H9 (cell line): ENCODE measurements around the gene PLCD3. TPM values are rescaled to one million over a fixed set of nuclear protein-coding genes. Genes with fewer than 3 reads are reported as not detected.

Experiments used
- DNase-seq: peaks from one replicate; pipeline ENCODE4 v3.0.0-alpha.2; 2017
- H2AFZ ChIP-seq: one replicate; pipeline ENCODE4 v1.6.1; 2013; ENCODE audit warnings: mild to moderate bottlenecking, low read length, control low read depth, moderate library complexity
- H2AK5ac ChIP-seq: 2 replicates; pipeline ENCODE4 v1.6.1; 2013; ENCODE audit warnings: low read length, control low read depth, mixed read lengths; ENCODE audit not compliant: insufficient read length
- H2BK120ac ChIP-seq: one replicate; pipeline ENCODE4 v1.6.1; 2013; ENCODE audit warnings: low read depth, mild to moderate bottlenecking, low read length, control low read depth, inconsistent platforms; ENCODE audit not compliant: poor library complexity, severe bottlenecking
- H2BK12ac ChIP-seq: 2 replicates; pipeline ENCODE4 v1.6.1; 2013; ENCODE audit warnings: low read length, control low read depth, mixed read lengths, low read depth; ENCODE audit not compliant: insufficient read length
- H2BK15ac ChIP-seq: 2 replicates; pipeline ENCODE4 v1.6.1; 2013; ENCODE audit warnings: low read depth, low read length, control low read depth
- H2BK20ac ChIP-seq: one replicate; pipeline ENCODE4 v1.6.1; 2013; ENCODE audit warnings: low read depth, mild to moderate bottlenecking, low read length, control low read depth, inconsistent platforms; ENCODE audit not compliant: poor library complexity, severe bottlenecking
- H2BK5ac ChIP-seq: 2 replicates; pipeline ENCODE4 v1.6.1; 2013; ENCODE audit warnings: low read length, control low read depth, mixed read lengths; ENCODE audit not compliant: insufficient read length
- H3K14ac ChIP-seq: 2 replicates; pipeline ENCODE4 v1.6.1; 2013; ENCODE audit warnings: low read length, control low read depth; ENCODE audit not compliant: insufficient read depth
- H3K18ac ChIP-seq: 2 replicates; pipeline ENCODE4 v1.6.1; 2013; ENCODE audit warnings: low read depth, mild to moderate bottlenecking, mixed read lengths, low read length, control low read depth; ENCODE audit not compliant: insufficient read length
- H3K23ac ChIP-seq: 2 replicates; pipeline ENCODE4 v1.6.1; 2013; ENCODE audit warnings: low read length, control low read depth, mixed read lengths, low read depth; ENCODE audit not compliant: insufficient read length
- H3K23me2 ChIP-seq: 2 replicates; pipeline ENCODE4 v1.6.1; 2013; ENCODE audit warnings: low read depth, mild to moderate bottlenecking, mixed read lengths, low read length, control low read depth; ENCODE audit not compliant: insufficient read length, poor library complexity, severe bottlenecking
- H3K27ac ChIP-seq: 2 replicates; pipeline ENCODE4 v1.5.1; 2013; ENCODE audit warnings: low read length, control low read depth, mixed read lengths, low read depth; ENCODE audit not compliant: insufficient read length
- H3K27me3 ChIP-seq: 2 replicates; pipeline ENCODE4 v1.6.1; 2013; ENCODE audit warnings: low read length, control low read depth, inconsistent platforms; ENCODE audit not compliant: insufficient read depth
- H3K4ac ChIP-seq: 2 replicates; pipeline ENCODE4 v1.6.1; 2013; ENCODE audit warnings: low read depth, mild to moderate bottlenecking, control low read depth, inconsistent platforms, low read length, moderate library complexity
- H3K4me1 ChIP-seq: 2 replicates; pipeline ENCODE4 v1.6.1; 2013; ENCODE audit warnings: low read length, control low read depth, inconsistent platforms; ENCODE audit not compliant: insufficient read depth
- H3K4me2 ChIP-seq: 2 replicates; pipeline ENCODE4 v1.6.1; 2013; ENCODE audit warnings: low read length, control low read depth, mixed read lengths; ENCODE audit not compliant: insufficient read length, insufficient read depth
- H3K56ac ChIP-seq: 2 replicates; pipeline ENCODE4 v1.6.1; 2013; ENCODE audit warnings: low read depth, mild to moderate bottlenecking, mixed read lengths, low read length, control low read depth; ENCODE audit not compliant: insufficient read length
- H3K79me1 ChIP-seq: 2 replicates; pipeline ENCODE4 v1.6.1; 2013; ENCODE audit warnings: low read depth, mild to moderate bottlenecking, moderate library complexity, low read length, control low read depth, inconsistent platforms; ENCODE audit not compliant: insufficient read depth, poor library complexity, severe bottlenecking
- H3K79me2 ChIP-seq: 2 replicates; pipeline ENCODE4 v1.6.1; 2013; ENCODE audit warnings: low read length, control low read depth, inconsistent platforms; ENCODE audit not compliant: insufficient read depth
- H3K9ac ChIP-seq: 2 replicates; pipeline ENCODE4 v1.6.1; 2013; ENCODE audit warnings: low read length, control low read depth, mixed read lengths; ENCODE audit not compliant: insufficient read length; ENCODE audit errors: extremely low read depth
- H3K9me3 ChIP-seq: one replicate; pipeline ENCODE4 v1.6.1; 2013; ENCODE audit warnings: low read depth, low read length, inconsistent platforms; ENCODE audit not compliant: control insufficient read depth
- H3T11ph ChIP-seq: one replicate; pipeline ENCODE4 v1.6.1; 2013; ENCODE audit warnings: mild to moderate bottlenecking, low read length, control low read depth, inconsistent platforms
- H4K20me1 ChIP-seq: one replicate; pipeline ENCODE4 v1.6.1; 2013; ENCODE audit not compliant: control insufficient read depth, insufficient read length, insufficient read depth
- H4K5ac ChIP-seq: 2 replicates; pipeline ENCODE4 v1.6.1; 2013; ENCODE audit warnings: low read depth, mild to moderate bottlenecking, mixed read lengths, low read length, control low read depth; ENCODE audit not compliant: insufficient read length
- H4K8ac ChIP-seq: replicated peaks from 2 replicates; pipeline ENCODE4 v1.6.1; 2013; ENCODE audit warnings: low read length, control low read depth, mixed read lengths, low read depth; ENCODE audit not compliant: insufficient read length
- H4K91ac ChIP-seq: 2 replicates; pipeline ENCODE4 v1.6.1; 2013; ENCODE audit warnings: low read depth, mild to moderate bottlenecking, moderate library complexity, mixed read lengths, low read length, control low read depth; ENCODE audit not compliant: insufficient read length
- H3K27ac Mint-ChIP-seq, 3 experiments: 2 replicates in 2 of 3; 3 replicates in 1 of 3; pipeline ENCODE4 v1.8.0; 2020 to 2021; ENCODE audit warnings: mixed read lengths in 3 of 3, mild to moderate bottlenecking in 1 of 3, moderate library complexity in 1 of 3
- H3K27me3 Mint-ChIP-seq: 2 replicates; pipeline ENCODE4 v1.8.0; 2021; ENCODE audit warnings: low read depth, mild to moderate bottlenecking, moderate library complexity, mixed read lengths
- H3K36me3 Mint-ChIP-seq, 3 experiments: 2 replicates in 2 of 3; 3 replicates in 1 of 3; pipeline ENCODE4 v1.8.0; 2020 to 2021; ENCODE audit warnings: low read depth in 3 of 3, mixed read lengths in 3 of 3; ENCODE audit not compliant: insufficient read depth in 1 of 3
- H3K4me1 Mint-ChIP-seq, 2 experiments: 2 replicates each; pipeline ENCODE4 v1.8.0; 2020; ENCODE audit warnings: mixed read lengths in 2 of 2
- H3K4me3 Mint-ChIP-seq, 2 experiments: 2 replicates in 1 of 2; 3 replicates in 1 of 2; pipeline ENCODE4 v1.8.0; 2020 to 2021; ENCODE audit warnings: mild to moderate bottlenecking in 2 of 2, mixed read lengths in 2 of 2, moderate library complexity in 1 of 2
- H3K9me3 Mint-ChIP-seq, 2 experiments: 2 replicates in 1 of 2; 3 replicates in 1 of 2; pipeline ENCODE4 v1.8.0; 2020; ENCODE audit warnings: mild to moderate bottlenecking in 2 of 2, mixed read lengths in 2 of 2, moderate library complexity in 1 of 2
- CTCF ChIP-seq: fragments of 200-600 bp; sonication (generic); conservative IDR thresholded peaks from 3 replicates; pipeline ENCODE4 v1.8.0; 2021; ENCODE audit warnings: antibody characterized with exemption, mild to moderate bottlenecking
- WGBS: extraction: QIAGEN DNeasy Blood & Tissue Kit; methylation state at CpG from one replicate; pipeline ENCODE4 v1.1.7; 2013; ENCODE audit warnings: missing lambda C conversion rate, low lambda C conversion rate, mixed read lengths; ENCODE audit not compliant: insufficient read length; ENCODE audit errors: extremely low coverage; 5-methylcytosine and 5-hydroxymethylcytosine counted together
- total RNA-seq: library from RNA; stranded (reverse); gene quantifications from 2 replicates; pipeline ENCODE4 v1.2.1, GENCODE V29; 2021

PLCD3 gene
- total RNA-seq, 1 experiment from 2014 or later, result 41.6 TPM

GRCh38 chr17:45143767-45144198 is 11.5 kb upstream of the PLCD3 start:
- Histone ChIP-seq H2BK15ac (no peak overlapping the region), H2BK5ac (no peak overlapping the region), H3K23me2 (peaks cover 10% of the 10 kb centered on the region), H3K79me2 (no peaks in the 10 kb centered on the region), H4K91ac (no peak overlapping the region), H2BK120ac (no peak overlapping the region), H3K4me2 (peak overlapping the region; percentile 51), H2BK20ac (no peak overlapping the region), H4K8ac (no peak overlapping the region), H3K9me3 (no peaks in the 10 kb centered on the region), H3K9ac (no peak overlapping the region), H4K5ac (no peak overlapping the region), H3K14ac (no peak overlapping the region; the same call in 1 of the 2 replicates), H3K4ac (no peak overlapping the region), H3T11ph (no peak overlapping the region), H3K27ac (no peak overlapping the region), H2AK5ac (no peak overlapping the region), H4K20me1 (no peaks in the 10 kb centered on the region), H3K23ac (no peak overlapping the region), H3K18ac (no peak overlapping the region), H3K27me3 (no peaks in the 10 kb centered on the region), H3K79me1 (no peaks in the 10 kb centered on the region), H3K4me1 (peaks cover 2% of the 10 kb centered on the region; the same call in 1 of the 2 replicates), H3K56ac (no peak overlapping the region), H2AFZ (no peak overlapping the region), H2BK12ac (no peak overlapping the region)
- TF ChIP-seq CTCF, result no peak
- Mint-ChIP-seq H3K27ac (peak overlapping the region in 1 of 3 experiments; percentile 61; a peak in 1 of 7 replicates), H3K27me3 (peaks cover 3% of the 10 kb centered on the region), H3K4me1 (peaks cover 32 to 39% of the 10 kb centered on the region in 2 experiments), H3K9me3 (no peaks in the 10 kb centered on the region; a peak in 1 of 5 replicates), H3K36me3 (peaks cover 3 to 4% (median 4%) of the 10 kb centered on the region in 3 experiments; a peak in 5 of 7 replicates), H3K4me3 (peak overlapping the region; percentile 57 to 76)
- WGBS, result no CpG with 5 or more reads among the region's 21 CpGs
- peak; percentile 88 for DNase-seq
